UCSD-AML1 (cell line): ENCODE results near the gene TFCP2.
"Not testable (repeated sequence)": the region's sequence is repeated elsewhere in the genome, so short reads cannot be mapped to it uniquely, and the experiment has no call there.

Source experiments
- DNase-seq: peaks from one replicate; lab custom pipeline; 2025; ENCODE audit not compliant: unreplicated experiment; lab: John Stamatoyannopoulos, UW

TFCP2 gene

DNA sequence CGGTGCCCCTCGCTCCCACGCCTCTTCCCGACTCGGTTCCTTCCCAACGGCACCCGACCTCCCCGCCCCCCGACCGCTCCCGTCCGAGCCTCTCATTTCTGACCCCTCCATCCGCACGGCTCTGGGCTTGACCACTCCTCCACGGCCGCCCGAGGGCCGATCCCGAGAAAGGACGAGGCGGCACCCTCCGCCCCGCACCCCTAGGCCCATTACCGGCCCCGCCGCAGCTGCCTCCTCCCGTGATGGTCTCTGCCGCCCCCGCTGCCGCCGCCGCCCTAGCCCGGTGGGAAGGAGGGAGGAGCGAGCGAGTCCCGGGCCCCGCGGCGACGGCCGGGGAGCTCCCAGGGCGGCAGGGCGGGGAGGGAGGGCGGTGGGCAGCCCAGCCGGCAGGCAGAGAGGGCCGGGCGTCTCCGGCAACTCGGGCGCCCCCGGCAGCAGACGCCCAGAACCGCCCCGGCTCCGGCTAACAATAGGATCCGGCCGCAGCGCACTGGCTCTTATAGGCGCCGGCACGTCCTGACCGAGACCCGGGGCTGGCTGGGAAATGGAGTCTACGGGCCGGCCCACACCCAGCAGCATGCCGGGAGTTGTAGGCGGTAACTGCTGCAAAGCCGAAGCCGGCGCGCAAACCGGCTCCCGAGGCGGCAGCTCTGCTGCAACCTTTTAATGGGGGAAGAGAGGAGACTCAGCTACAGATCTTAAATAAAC, 89.7 kb downstream of the TFCP2 start, which contains the start of gene CSRNP2:
Gene CSRNP2 (minus strand): TSS at position 471 of the 708 bp plus-strand sequence. CDS start 7,035 bp downstream, outside the sequence.
- DNase-seq = peak; percentile 95

DNA sequence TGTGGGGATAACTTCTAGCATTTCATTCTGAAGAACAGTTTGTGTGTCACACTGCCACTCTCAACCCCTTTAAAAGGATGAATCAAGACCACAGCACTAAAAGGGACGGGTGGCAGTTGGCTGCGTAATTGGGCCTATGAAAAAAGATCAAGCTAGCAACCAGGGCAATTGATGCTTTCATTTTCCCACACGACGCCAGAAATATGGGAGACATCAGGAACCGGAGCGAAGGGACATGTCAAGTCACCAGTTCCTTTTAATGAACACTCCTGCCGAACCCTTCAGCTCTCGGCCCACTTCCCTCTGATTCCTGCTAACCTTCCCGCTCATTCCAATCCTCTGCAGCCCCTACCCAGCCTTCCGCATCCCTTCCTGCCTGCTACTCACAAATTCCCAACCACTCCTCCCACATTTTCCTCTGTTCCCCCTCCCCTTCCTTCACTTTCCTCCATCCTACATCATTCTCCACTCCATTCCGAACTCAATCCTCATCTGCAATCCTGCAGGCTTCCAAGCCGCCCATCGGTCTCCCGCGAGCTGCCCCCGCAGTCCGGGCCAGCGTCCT, 90.3 kb downstream of the TFCP2 start:
- DNase-seq = peak; percentile 39

DNA sequence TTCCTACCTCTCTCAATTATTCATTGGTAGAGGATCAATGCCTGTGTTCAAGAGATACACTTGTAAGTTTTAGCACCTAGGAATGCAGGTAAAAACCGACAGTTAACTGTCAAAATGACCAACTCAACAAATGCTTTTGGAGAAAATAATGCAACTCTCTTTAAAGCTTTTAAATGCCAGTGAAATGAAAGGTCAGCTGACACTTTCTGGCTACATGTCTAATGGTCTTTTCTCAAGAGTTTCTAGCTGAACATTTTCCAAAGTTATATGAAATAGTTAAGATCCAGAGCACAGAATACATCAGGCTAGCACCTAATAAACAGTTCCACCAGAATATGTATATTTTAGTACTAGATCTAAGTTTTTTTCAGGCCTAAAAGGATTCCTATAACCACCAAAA, 91.5 kb downstream of the TFCP2 start:
- no peak for DNase-seq

DNA sequence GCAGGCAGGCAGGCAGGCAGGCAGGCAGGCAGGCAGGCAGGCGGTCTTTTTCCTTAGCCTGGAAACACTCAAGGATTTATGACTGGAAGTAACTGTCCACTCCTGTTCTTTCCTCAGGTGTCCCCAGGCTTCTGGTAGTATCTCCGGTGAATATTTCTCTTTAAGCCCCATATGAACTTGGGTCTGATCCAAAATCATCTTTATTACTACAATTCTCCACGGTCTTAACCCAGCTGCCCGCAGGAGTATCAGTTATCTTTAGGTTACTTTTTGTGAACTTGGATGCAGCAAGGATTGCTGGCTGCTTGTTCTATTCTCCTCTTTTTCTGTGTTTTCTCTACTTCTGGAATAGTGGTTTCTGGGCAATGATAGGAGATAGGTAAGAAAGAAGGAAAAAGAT, 92.8 kb downstream of the TFCP2 start:
- no peak for DNase-seq

DNA sequence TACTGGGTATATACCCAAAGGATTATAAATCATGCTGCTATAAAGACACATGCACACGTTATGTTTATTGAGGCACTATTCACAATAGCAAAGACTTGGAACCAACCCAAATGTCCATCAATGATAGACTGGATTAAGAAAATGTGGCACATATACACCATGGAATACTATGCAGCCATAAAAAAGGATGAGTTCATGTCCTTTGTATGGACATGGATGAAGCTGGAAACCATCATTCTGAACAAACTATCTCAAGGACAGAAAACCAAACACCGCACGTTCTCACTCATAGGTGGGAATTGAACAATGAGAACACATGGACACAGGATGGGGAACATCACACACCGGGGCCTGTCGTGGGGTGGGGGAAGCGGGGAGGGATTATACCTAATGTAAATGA, 94.1 kb downstream of the TFCP2 start:
- DNase-seq = not testable (repeated sequence)

DNA sequence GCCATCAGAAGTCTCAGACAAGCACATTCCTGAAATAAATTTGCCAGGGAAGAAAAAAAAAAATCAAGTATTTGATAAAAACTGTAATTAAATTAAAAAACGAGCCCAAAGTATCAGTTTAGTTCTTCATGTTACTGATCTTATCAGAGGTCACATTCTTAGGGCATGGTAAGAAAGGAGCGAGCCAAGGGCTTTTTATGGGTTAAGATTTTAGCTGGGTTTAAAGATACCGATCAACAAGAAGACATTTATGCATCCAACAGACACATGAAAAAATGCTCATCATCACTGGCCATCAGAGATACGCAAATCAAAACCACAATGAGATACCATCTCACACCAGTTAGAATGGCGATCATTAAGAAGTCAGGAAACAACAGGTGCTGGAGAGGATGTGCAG, 94.6 kb downstream of the TFCP2 start:
- not testable (repeated sequence) for DNase-seq

DNA sequence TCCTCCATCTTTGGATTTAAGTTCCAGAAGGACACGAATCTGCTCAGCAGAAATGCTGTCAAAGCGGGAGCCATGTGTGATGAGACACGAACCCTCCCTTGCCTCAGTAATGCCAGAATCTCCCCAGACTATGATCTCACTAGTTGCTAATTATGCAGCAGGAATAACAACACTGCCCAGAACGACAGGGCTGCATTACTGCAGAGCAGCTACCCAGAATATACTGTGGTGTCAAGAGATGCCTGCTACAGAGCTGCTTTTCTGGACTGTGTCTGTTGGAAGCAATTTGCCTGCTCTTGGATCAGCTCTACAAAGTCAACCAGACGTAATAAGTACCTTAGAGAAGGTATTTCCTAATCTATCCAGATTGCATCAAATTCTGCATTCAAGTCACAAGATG, 95.0 kb downstream of the TFCP2 start:
- DNase-seq = no peak

DNA sequence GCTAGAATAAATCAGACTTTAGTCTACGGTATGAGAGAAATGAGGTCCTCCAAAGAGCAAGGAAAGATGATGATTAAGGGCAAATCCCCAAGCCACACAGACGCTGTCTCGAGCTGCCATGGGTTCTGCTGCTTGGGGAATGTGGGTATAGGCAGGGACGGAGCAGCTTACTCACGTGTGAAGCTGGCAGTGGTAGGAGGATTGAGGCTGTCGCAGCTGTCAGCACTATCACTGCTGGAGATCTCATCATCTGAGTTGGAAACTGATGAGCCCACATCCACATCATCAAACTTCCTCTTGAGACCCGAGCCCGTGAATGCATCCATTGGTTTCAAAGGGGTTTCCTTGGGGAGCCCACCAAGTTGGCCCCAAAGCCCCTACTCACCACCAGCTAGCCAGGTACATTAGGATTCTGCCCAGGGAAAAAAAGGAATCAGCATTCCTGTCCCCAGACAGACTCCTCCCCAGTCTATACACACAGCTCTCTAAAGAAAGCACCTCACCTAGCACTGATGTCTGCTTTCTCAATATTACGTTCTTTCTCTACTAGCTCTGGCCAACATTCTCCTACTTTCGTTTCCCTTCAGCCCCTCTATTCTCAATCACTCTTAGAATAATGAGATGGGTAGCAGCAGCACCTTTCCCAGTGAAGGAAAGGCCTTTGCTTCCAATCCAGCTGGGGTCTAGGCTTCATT, 96.6 kb downstream of the TFCP2 start:
- no peak for DNase-seq

DNA sequence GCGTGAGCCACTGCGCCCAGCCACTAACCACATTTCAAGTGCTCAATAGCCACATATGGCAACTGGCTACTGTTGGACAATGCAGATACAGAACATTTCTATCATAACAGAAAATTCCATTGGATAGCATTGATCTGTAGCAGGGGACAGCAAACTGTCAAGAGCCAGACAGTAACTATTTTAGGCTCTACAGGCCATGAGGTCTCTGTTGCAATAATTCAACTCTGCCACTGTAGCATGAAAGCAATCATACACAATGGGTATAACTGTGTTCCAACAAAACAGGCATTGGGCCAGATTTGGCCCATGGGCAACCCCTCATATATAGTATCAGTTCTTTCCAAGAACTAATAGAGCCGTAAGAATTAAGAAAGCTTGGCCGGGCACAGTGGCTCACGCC, 97.5 kb downstream of the TFCP2 start:
- no peak for DNase-seq

DNA sequence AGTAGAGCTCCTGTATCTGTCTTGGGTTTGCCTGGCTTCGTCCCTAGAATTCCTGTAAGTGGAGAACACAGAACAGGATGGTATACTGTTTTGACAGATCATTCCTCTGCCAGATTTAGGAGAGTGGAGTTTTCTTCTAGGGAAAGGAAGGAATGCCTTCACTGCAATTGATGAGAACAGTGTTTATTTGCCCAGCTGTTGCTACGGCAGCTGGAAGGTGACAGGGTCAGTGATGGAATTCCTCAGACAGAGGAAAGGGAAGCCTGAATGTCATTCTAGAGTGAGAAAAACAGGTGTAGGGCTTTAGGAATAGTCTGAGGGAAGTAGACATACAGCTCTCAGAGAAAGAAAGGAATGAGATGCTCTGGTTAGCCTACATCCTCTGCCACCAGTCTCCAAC, 101.3 kb downstream of the TFCP2 start:
- DNase-seq = no peak

DNA sequence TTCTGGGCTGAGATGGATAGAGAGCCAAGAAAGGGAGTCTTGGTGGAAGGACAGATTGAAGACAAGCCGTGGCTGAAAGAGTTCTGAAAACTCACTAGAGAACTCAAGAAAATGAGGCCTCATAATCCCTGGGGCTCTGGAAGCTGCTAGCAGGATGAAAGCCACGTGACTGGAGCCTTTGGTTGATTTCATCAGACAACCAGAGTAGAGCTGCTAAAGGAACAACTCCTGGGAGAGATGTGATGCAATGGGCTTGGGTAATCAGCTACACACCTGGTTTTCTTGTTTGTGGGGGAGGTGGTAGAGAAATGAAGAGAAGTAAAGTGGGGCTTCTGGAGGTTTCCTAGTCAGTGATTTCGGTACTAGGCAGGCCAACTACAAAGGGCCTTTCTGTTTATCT, 102.9 kb downstream of the TFCP2 start:
- no peak for DNase-seq

DNA sequence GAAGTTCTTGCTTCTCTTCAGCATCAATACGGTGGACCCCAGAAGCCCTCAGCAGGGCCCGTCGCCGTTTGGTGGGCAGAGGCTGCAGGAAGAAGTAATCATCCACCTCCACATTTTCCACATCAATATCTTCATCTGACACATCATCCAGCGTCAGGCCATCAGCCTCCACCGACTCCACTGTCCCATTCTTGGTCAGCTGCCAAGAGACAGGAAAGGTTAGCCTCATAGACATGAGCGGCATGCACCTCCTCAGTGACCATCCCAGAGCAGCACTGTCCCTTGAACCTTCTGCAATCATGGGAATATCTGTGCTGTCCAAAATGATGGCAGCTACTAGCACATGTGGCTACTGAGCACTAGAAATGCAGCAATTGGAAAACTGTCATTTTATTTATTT, 105.2 kb downstream of the TFCP2 start:
- no peak for DNase-seq

DNA sequence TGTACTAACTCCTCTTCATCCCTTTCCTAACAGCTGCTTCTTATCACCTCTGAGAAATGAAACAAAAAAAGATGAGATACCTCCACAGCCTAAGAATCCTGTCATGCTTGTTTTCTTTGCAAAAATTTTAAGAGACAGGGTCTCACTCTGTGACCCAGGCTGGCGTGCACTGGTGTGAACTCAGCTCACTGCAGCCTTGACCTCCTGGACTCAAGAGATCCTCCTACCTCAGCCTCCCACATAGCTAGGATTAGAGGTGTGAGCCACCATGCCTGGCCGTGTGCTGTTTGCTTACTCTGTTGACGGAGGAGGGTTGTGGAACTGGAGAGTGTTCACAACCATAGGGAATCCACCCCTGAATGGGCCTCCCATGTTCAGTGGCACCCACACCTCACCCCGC, 105.7 kb downstream of the TFCP2 start:
- DNase-seq = no peak

DNA sequence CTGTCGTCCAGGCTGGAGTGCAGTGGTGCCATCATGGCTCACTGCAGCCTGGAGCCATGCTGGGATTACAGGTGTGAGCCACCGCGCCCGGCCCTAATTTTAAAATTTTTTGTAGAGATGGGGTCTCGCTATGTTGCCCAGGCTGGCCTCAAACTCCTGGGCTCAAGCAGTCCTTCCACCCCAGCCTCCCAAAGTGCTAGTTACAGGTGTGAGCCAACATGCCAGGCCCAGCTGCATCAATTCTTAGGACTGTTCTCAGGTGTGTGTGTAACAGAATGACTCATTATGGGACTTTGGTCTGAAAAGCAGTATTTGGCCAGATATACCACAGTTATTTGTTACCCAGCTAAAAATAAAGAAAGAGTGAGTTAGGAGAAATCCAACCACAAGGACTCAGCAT, 107.4 kb downstream of the TFCP2 start:
- DNase-seq = no peak

DNA sequence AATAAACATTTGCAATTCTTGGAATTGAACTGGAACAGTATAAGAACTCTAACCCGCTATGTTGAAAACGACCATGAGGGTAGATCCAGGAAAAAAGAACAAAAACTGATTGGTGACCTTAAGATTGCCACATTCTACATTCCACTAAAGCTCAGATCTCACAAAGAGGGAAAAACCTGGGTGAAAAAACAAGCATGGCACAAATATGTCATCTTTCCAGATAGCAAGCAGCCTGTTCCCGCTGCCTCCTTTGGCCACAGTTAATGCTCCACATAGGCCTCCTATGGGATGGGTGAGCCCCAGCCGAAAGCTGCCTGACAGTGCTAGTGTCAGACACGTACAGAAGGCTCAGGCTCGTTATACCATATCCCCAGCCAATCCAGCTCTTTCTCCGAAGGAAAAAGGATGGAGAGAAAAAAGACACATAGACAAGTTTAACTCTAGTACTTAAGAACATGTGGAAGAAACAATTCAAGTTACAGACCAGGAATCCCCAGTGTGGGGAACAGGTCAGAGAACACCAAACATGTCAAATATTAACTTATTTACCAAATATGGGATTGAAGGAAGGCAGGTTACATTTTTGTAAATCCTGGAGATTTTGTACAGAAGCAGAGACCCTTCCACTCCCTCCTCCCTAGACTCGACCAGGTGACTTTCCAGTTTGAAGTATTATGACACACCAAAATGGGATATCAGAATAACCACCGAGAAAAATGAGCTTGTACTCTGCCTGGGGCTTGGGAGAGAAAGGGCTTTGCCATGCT, 110.1 kb downstream of the TFCP2 start:
- no peak for DNase-seq

DNA sequence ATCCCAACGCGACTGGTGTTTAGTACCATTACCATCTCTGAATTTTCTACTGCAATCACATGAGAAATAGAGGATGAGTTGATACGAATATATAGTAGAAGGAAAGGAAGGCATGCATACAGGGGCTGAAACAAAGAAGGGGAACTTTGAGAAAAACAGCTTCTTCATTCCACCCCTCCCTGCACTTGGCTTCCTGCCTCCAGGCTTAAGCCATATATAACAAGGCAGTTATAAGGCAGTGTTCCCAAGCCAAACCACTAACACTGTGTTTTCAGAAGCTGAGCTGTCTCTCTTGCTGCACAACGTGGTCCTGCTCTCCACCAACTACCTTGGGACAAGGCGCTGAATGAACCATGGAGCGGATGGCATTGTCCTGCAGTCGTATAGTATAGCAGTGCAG, 113.8 kb downstream of the TFCP2 start:
- DNase-seq = no peak

DNA sequence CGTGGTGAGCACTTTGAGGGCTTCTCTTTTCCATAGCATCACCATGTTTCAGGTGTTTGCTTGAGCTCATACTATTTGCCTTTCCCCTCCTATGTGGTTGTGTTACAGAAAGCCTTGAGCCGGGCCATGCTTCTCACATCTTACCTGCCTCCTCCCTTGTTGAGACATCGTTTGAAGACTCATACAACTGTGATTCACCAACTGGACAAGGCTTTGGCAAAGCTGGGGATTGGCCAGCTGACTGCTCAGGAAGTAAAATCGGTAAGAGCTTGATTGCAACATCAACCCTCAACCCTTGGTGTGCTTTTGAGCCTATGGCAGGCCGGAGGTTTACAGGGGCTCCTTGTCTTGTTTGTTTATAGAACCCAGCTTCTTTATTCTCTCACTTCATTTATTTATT, 116.7 kb downstream of the TFCP2 start:
- DNase-seq = no peak

DNA sequence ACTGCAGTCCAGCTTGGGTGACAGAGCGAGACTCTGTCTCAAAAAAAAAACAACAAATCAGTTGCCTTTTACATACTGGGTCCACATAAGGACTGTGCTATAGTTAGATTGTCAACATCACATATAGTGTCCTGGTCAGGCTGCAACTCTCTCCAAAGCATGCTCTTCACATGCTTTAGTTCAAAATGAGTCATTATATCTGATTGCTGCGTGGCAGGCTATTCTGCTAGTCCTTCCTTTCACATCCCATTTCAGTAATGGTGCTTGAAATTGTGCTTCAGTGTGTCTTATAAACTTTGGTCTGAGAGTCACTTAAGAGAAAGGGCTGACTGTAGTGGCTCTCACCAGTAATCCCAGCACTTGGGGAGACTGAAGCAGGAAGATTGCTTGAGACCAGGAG, 117.9 kb downstream of the TFCP2 start:
- no peak for DNase-seq

DNA sequence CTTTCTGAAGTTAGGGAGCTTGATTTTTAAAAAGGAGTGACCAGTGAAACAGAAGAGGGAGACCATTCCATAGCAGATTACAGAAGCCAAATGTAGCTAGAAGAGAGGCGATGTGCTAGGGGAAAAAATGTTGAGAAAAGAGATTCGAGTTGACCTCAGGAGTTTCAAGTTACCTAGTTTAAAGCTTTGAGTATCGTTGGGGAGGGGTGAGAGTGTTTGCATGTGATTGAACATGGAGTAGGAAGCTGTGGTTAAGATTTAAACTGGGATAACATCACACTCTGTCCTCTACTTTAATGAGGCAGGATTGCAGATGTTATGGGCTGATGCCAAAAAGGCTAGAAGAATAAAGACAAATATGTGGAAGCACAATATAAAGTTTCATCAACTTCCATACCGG, 121.1 kb downstream of the TFCP2 start:
- no peak for DNase-seq

DNA sequence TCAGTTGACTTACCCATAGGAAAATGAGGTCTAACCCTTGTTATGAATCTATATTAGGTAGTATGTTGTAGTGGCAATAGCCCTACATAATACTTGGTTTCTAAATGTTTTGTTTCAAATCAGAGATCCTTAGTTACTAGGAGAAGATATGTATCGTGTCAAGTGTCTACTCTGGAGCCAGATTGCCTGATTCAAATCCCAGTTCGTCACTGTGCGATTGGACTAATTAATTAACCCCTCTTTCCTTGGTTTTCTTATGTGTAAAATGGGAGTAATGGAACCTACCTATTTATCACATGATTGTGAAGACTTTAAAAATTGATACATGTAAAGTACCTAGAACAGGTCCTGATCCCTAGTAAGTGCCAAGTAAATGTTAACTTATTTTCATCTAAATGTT, 123.4 kb downstream of the TFCP2 start:
- DNase-seq = no peak

DNA sequence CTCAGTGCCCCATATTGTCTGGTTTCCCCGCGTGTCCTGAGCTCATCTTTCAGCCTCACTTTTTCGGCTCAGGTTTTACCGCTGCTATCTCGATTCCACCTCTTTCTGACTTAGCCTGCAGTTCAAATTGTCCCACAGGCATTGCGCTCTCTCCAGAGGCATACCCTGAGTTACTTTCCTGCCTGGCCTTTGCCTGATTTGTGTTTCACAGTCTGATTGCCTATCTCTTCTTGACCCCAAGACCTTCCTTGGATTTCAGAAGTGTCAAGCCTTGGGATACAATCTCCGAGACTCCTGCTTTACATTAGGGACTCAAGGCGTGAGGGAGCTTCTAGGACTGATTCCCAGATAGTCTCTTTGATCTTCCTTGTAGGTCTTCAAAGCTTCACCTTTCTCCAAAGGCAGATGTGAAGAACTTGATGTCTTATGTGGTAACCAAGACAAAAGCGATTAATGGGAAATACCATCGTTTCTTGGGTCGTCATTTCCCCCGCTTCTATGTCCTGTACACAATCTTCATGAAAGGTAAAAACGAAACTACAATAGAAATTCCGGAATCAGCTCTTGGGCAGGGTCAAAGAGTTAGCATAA, 124.2 kb downstream of the TFCP2 start:
- DNase-seq = no peak
